Hepatocyte (in vitro differentiated cells): ENCODE measurements around the gene SETD3. TPM values are rescaled to one million over a fixed set of nuclear protein-coding genes. Genes with fewer than 3 reads are reported as not detected.
"Not testable (repeated sequence)": the region's sequence is repeated elsewhere in the genome, so short reads cannot be mapped to it uniquely, and the experiment has no call there.

Source experiments
- DNase-seq: peaks from one replicate; pipeline ENCODE4 v3.0.0-alpha.2; 2016; ENCODE audit warnings: low spot score
- H2AFZ ChIP-seq: fragments of 200-600 bp; sonication (generic); 2 replicates; pipeline ENCODE4 v1.6.0; 2016; ENCODE audit warnings: antibody characterized with exemption, mild to moderate bottlenecking
- H3K27ac ChIP-seq: fragments of 200-600 bp; sonication (generic); 2 replicates; pipeline ENCODE4 v1.5.1; 2016; ENCODE audit warnings: mild to moderate bottlenecking
- H3K27me3 ChIP-seq: fragments of 200-600 bp; sonication (generic); 2 replicates; pipeline ENCODE4 v1.6.1; 2016
- H3K36me3 ChIP-seq: fragments of 200-600 bp; sonication (generic); replicated peaks from 2 replicates; pipeline ENCODE4 v1.5.1; 2016; ENCODE audit warnings: low read depth; ENCODE audit not compliant: insufficient read depth
- H3K4me1 ChIP-seq: fragments of 200-600 bp; sonication (generic); 2 replicates; pipeline ENCODE4 v1.5.1; 2016; ENCODE audit warnings: mild to moderate bottlenecking, moderate library complexity; ENCODE audit not compliant: insufficient read depth
- H3K4me2 ChIP-seq: fragments of 200-600 bp; sonication (generic); 2 replicates; pipeline ENCODE4 v1.6.0; 2016
- H3K4me3 ChIP-seq: fragments of 200-600 bp; sonication (generic); 2 replicates; pipeline ENCODE4 v1.5.1; 2016; ENCODE audit warnings: mild to moderate bottlenecking
- H3K79me2 ChIP-seq: fragments of 200-600 bp; sonication (generic); 2 replicates; pipeline ENCODE4 v1.6.0; 2017; ENCODE audit warnings: mild to moderate bottlenecking
- H3K9me2 ChIP-seq: fragments of 200-600 bp; sonication (generic); replicated peaks from 2 replicates; pipeline ENCODE4 v1.6.0; 2017; ENCODE audit warnings: mild to moderate bottlenecking; ENCODE audit not compliant: insufficient read depth
- H3K9me3 ChIP-seq: fragments of 200-600 bp; sonication (generic); 2 replicates; pipeline ENCODE4 v1.5.1; 2016; ENCODE audit warnings: low read depth, mild to moderate bottlenecking
- H4K20me1 ChIP-seq: fragments of 200-600 bp; sonication (generic); 2 replicates; pipeline ENCODE4 v1.6.0; 2016; ENCODE audit warnings: mild to moderate bottlenecking; ENCODE audit not compliant: insufficient read depth, poor library complexity, severe bottlenecking
- EZH2 ChIP-seq: fragments of 200-600 bp; sonication (generic); IDR thresholded peaks from 2 replicates; pipeline ENCODE4 v1.6.1; 2016; ENCODE audit warnings: antibody characterized with exemption, mild to moderate bottlenecking, borderline replicate concordance
- EZH2phosphoT487 ChIP-seq: fragments of 200-600 bp; sonication (generic); IDR thresholded peaks from one replicate; pipeline ENCODE4 v1.6.1; 2018; ENCODE audit warnings: antibody characterized with exemption, mild to moderate bottlenecking, low read depth, moderate library complexity; ENCODE audit not compliant: unreplicated experiment, severe bottlenecking
- WGBS: methylation state at CpG from one replicate; pipeline ENCODE4 v1.1.6; 2016; ENCODE audit warnings: low lambda C conversion rate; ENCODE audit errors: missing lambda C conversion rate; 5-methylcytosine and 5-hydroxymethylcytosine counted together
- polyA plus RNA-seq: library from polyadenylated mRNA; unstranded; fragments of >200 nt; fragmentation: Nextera tagmentation; extraction: Ambion mirVana; gene quantifications from 2 replicates; pipeline ENCODE4 v1.2.1, GENCODE V29; 2016
- small RNA-seq: library from RNA; depleted of rRNA; stranded (forward); fragments of <200 nt; gene quantifications from one replicate; pipeline ENCODE3, GENCODE V24; 2014
- total RNA-seq: library from RNA; depleted of rRNA; stranded (reverse); fragments of >200 nt; gene quantifications from 2 replicates; pipeline ENCODE4 v1.2.3, GENCODE V29; 2014
- TF ChIP-seq, protein P1 (sequence below): fragments of 200-600 bp; sonication (generic); IDR thresholded peaks from 2 replicates; pipeline ENCODE4 v1.5.1; 2016; ENCODE audit warnings: antibody characterized with exemption, mild to moderate bottlenecking; ENCODE audit not compliant: poor library complexity

The SETD3 gene
- total and polyA plus RNA-seq, 2 experiments from 2014 or later = 43.6 to 60.2 TPM

DNA sequence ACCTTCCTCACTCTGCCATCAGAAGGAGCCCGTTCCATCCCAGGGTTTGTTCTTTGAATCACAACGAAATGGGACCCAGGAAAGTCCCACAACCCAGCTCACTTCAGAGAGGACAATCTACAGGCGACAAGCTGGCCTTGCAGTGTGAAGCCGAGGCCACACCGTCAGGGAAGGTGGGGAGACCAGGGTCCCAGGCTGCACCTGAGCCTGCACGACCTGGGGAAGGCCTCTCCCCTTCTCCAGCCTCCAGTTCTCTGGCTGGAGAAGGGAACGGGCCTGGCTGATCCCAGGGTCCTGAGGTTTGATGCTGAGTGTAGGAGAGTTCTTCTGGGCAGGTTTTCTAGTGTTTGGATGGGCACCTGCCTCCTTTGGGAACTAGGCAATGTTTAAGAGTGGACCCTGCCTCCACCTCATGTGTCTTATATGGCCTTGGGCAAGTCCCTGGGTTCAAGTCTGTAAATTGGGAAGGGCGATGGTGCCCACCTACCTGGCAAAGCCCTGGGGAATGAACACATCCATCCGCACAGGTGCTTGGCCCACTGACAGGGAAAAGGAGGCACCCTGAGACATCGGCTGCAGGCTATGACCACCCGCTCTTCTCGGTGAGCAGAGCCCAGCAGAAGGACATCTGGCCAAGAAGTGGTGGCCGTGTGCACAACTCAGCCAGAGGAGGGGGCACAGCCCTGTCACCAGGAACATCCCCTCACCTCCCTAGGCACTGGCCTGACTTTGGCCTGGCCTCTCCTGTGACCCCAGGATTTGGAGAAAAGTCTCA, 130.8 kb downstream of the SETD3 start:
- Histone ChIP-seq H3K4me3 (no peak overlapping the region), H3K36me3 (no peaks in the 10 kb centered on the region), H3K9me3 (no peaks in the 10 kb centered on the region), H2AFZ (no peak overlapping the region), H3K4me1 (no peaks in the 10 kb centered on the region), H3K79me2 (no peaks in the 10 kb centered on the region), H3K27ac (no peak overlapping the region), H3K4me2 (no peak overlapping the region), H3K9me2 (no peaks in the 10 kb centered on the region), H3K27me3 (no peaks in the 10 kb centered on the region), H4K20me1 (no peaks in the 10 kb centered on the region)
- DNase-seq = no peak
- WGBS = 91% methylated on average over 13 of the region's 13 CpGs
- TF ChIP-seq, protein P1, sequence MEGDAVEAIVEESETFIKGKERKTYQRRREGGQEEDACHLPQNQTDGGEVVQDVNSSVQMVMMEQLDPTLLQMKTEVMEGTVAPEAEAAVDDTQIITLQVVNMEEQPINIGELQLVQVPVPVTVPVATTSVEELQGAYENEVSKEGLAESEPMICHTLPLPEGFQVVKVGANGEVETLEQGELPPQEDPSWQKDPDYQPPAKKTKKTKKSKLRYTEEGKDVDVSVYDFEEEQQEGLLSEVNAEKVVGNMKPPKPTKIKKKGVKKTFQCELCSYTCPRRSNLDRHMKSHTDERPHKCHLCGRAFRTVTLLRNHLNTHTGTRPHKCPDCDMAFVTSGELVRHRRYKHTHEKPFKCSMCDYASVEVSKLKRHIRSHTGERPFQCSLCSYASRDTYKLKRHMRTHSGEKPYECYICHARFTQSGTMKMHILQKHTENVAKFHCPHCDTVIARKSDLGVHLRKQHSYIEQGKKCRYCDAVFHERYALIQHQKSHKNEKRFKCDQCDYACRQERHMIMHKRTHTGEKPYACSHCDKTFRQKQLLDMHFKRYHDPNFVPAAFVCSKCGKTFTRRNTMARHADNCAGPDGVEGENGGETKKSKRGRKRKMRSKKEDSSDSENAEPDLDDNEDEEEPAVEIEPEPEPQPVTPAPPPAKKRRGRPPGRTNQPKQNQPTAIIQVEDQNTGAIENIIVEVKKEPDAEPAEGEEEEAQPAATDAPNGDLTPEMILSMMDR = no peak
- TF ChIP-seq EZH2 = no peak
- TF ChIP-seq EZH2phosphoT487 = no peak

DNA sequence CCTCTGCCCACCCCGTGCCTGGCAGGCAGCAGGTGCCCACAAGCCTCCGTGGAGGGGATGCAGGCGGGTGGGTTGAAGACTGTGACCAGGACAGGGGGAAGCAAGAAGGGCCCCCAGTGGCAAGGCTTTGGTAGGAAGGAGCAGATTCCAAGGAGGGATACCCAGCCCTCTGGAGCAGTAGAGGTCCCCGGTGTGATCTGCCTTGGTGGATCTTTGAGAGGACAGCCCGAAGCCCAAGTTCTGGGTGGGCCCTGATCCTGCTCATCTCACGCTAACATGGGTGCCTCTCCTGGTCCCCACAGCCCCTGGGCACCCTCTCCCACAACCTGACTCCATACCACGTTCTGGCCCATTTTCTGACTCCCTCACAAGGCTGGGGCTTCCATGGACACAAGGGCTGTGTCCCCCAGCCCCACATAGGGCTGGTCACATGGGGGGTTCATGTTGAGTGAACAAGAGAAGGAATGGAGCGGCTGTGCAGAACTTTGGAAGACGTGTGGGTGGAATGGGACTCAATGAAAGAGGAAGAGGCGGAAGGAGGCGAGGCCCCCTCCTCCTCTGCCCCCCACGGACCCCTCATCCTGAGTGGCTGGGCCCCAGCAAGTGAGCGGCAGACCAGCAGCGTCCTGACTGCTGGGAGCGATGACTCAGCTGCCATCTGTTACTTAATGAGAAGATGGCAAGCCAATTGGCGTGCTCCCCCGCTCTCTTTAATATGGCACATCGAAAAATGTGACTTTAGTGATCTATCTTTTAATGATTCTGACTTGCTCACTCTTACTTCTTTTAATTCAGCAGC, 131.6 kb downstream of the SETD3 start:
- TF ChIP-seq, protein P1 = no peak
- TF ChIP-seq EZH2 = no peak
- no peak for TF ChIP-seq EZH2phosphoT487
- Histone ChIP-seq H3K9me2 (no peaks in the 10 kb centered on the region), H3K4me3 (no peak overlapping the region), H3K4me1 (no peaks in the 10 kb centered on the region), H3K79me2 (no peaks in the 10 kb centered on the region), H3K27me3 (no peaks in the 10 kb centered on the region), H3K4me2 (no peak overlapping the region), H3K36me3 (no peaks in the 10 kb centered on the region), H3K9me3 (no peaks in the 10 kb centered on the region), H2AFZ (no peak overlapping the region), H4K20me1 (no peaks in the 10 kb centered on the region), H3K27ac (no peak overlapping the region)
- DNase-seq = no peak
- 92% methylated on average over 18 of the region's 18 CpGs for WGBS

DNA sequence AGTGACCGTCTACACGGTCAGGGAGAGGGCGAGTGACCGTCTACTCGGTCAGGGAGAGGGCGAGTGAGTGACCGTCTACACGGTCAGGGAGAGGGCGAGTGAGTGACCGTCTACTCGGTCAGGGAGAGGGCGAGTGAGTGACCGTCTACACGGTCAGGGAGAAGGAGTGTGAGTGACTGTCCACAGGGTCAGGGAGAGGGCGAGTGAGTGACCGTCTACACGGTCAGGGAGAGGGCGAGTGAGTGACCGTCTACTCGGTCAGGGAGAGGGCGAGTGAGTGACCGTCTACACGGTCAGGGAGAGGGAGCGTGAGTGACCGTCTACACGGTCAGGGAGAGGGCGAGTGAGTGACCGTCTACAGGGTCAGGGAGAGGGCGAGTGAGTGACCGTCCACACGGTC, 132.4 kb downstream of the SETD3 start:
- not testable (repeated sequence) for H3K4me1 ChIP-seq, H3K9me3 ChIP-seq, H3K9me2 ChIP-seq, H2AFZ ChIP-seq, H3K27me3 ChIP-seq, H3K36me3 ChIP-seq, H3K4me2 ChIP-seq, H3K79me2 ChIP-seq, H4K20me1 ChIP-seq, DNase-seq, H3K27ac ChIP-seq, H3K4me3 ChIP-seq
- no CpG with 5 or more reads among the region's 31 CpGs for WGBS

Small RNAs within 50 kb of the gene (small RNA-seq; reads per million reads assigned to genes)
- gene RNU6-91P = not detected

Other genes with a start within 250 kb of the SETD3 start
- 1.8 and 3.2 TPM in 2 replicates for gene BCL11B, start 208.7 kb downstream of the SETD3 start, total RNA-seq
- 0.28 and 0.50 TPM in 2 replicates for gene BCL11B, start 208.7 kb downstream of the SETD3 start, polyA plus RNA-seq
- 15.6 and 22.0 TPM in 2 replicates for gene CCNK, start 550 bp upstream of the SETD3 start, total RNA-seq
- 10.1 and 11.1 TPM in 2 replicates for gene CCNK, start 550 bp upstream of the SETD3 start, polyA plus RNA-seq
- 32.8 and 37.8 TPM in 2 replicates for gene CCDC85C, start 123.3 kb upstream of the SETD3 start, total RNA-seq
- gene CCDC85C, start 123.3 kb upstream of the SETD3 start, polyA plus RNA-seq = 33.8 and 47.2 TPM in 2 replicates
- 0.64 and 0.83 TPM in 2 replicates for gene HHIPL1, start 164.3 kb upstream of the SETD3 start, total RNA-seq
- gene HHIPL1, start 164.3 kb upstream of the SETD3 start, polyA plus RNA-seq = 0.88 and 1.4 TPM in 2 replicates
- gene CYP46A1, start 203.4 kb upstream of the SETD3 start, total RNA-seq = 0.12 and 0.47 TPM in 2 replicates
- 1.7 and 2.3 TPM in 2 replicates for gene CYP46A1, start 203.4 kb upstream of the SETD3 start, polyA plus RNA-seq